Right lobe of liver (tissue), 6 donors: ENCODE results near the gene WDFY4. TPM values are rescaled to one million over a fixed set of nuclear protein-coding genes. Genes with fewer than 3 reads are reported as not detected.

ENCODE experiments used
- ATAC-seq, 4 donors: fragments of 200-7000 bp; cut with Tn5 transposase; one replicate each; pipeline ENCODE4 v1.9.1; 2020; ENCODE audit warnings: mild to moderate bottlenecking in 4 of 4, moderate library complexity in 4 of 4
- DNase-seq, 3 donors: peaks; one replicate each; pipeline ENCODE4 v3.0.0-alpha.2; 2020
- H3K27ac ChIP-seq, 3 donors: fragments of 200-600 bp; one replicate each; pipeline ENCODE4 v1.8.0; 2022
- H3K27me3 ChIP-seq, 2 donors: fragments of 200-600 bp; one replicate each; pipeline ENCODE4 v1.8.0; 2022
- H3K36me3 ChIP-seq, 4 donors: fragments of 200-600 bp; sonication (generic) in 1 of 4; one replicate each; pipeline versions ENCODE4 v1.5.1 to v1.8.0; 2017 to 2022; ENCODE audit warnings: control low read depth in 1 of 4
- H3K4me1 ChIP-seq, 4 donors: fragments of 200-600 bp; sonication (generic) in 1 of 4; one replicate each; pipeline versions ENCODE4 v1.5.1 to v1.8.0; 2017 to 2022; ENCODE audit warnings: control low read depth in 1 of 4
- H3K4me3 ChIP-seq, 3 donors: fragments of 200-600 bp; one replicate each; pipeline ENCODE4 v1.8.0; 2022
- H3K9me3 ChIP-seq, 4 donors: fragments of 200-600 bp; sonication (generic) in 1 of 4; one replicate each; pipeline versions ENCODE4 v1.5.1 to v1.8.0; 2017 to 2022; ENCODE audit warnings: control low read depth in 1 of 4
- CTCF ChIP-seq, 4 donors: fragments of 200-600 bp in 3 of 4; fragments of 450-650 bp in 1 of 4; IDR thresholded peaks; one replicate each; pipeline versions ENCODE4 v1.5.1 to v1.8.0; 2016 to 2022; ENCODE audit warnings: antibody characterized with exemption in 4 of 4, mild to moderate bottlenecking in 2 of 4
- POLR2A ChIP-seq: fragments of 450-650 bp; IDR thresholded peaks from one replicate; pipeline ENCODE4 v1.6.1; 2017; ENCODE audit warnings: antibody characterized with exemption, mild to moderate bottlenecking
- WGBS: methylation state at CpG from one replicate; pipeline ENCODE4 v1.1.6; 2018; ENCODE audit warnings: low coverage, low lambda C conversion rate; ENCODE audit not compliant: insufficient coverage; ENCODE audit errors: missing lambda C conversion rate; 5-methylcytosine and 5-hydroxymethylcytosine counted together
- intact Hi-C, 2 donors: fragments of 100-400 bp; cut with DNase I; formaldehyde crosslinking; loops; one replicate each; pipeline versions ENCODE4 v1.11.2 to v1.14.1; 2022
- total RNA-seq, 6 experiments: library from RNA; depleted of rRNA in 2 of 6; stranded (reverse); fragments of >200 nt in 2 of 6; fragmentation: NEBNext Ultra II Directional in 3 of 6; extraction: Animal tissue kit (Norgen Biotek cat#: 25700) in 3 of 6; gene quantifications; one replicate each; pipeline versions ENCODE4 v1.1.0 to v1.2.4, GENCODE V29; 2016 to 2023
- donor health status: DM: no; HTN: yes; CAD: no.
- donor health status: DM: no; HTN: no; CAD: no.
- donor health status: DM: no; HTN: no; CAD: no.
- donor health status: DM: no; HTN: yes; CAD: no.
- donor health status: DM: no; HTN: yes; CAD: no.

The WDFY4 gene
- total RNA-seq, 6 experiments from 2014 or later = 1.4 to 4.1 (median 1.9) TPM

GRCh38 chr10:48779546-48780152, 95.0 kb downstream of the WDFY4 start:
- H3K4me3 ChIP-seq = no peak overlapping the region
- DNase-seq (peak in 1 of 3 donors; percentile 34), ATAC-seq (no peak)
- TF ChIP-seq POLR2A (no peak), CTCF (IDR thresholded peaks at IDR 0.05) (no peak)
- WGBS = 60% methylated on average over 1 of the region's 6 CpGs
- H3K27ac ChIP-seq = no peak overlapping the region
- no peaks in the 10 kb centered on the region for H3K4me1 ChIP-seq
- H3K36me3 ChIP-seq = no peaks in the 10 kb centered on the region
- no peaks in the 10 kb centered on the region for H3K9me3 ChIP-seq
- no peaks in the 10 kb centered on the region for H3K27me3 ChIP-seq
- intact Hi-C loops = no loop called here

GRCh38 chr10:48780341-48780740, 95.7 kb downstream of the WDFY4 start:
- TF ChIP-seq POLR2A = no peak
- no peak for TF ChIP-seq CTCF (IDR thresholded peaks at IDR 0.05)
- intact Hi-C loops = no loop called here
- Histone ChIP-seq H3K9me3 (no peaks in the 10 kb centered on the region), H3K27ac (no peak overlapping the region), H3K36me3 (no peaks in the 10 kb centered on the region), H3K4me1 (no peaks in the 10 kb centered on the region), H3K27me3 (no peaks in the 10 kb centered on the region), H3K4me3 (no peak overlapping the region)
- DNase-seq (peak in 1 of 3 donors; percentile 18), ATAC-seq (no peak)
- 66% methylated on average over 2 of the region's 5 CpGs for WGBS

- no peaks in the 10 kb centered on the region for H3K27me3 ChIP-seq
- H3K27ac ChIP-seq = no peak overlapping the region
- TF ChIP-seq POLR2A (no peak), CTCF (IDR thresholded peaks at IDR 0.05) (no peak)
- DNase-seq (peak in 1 of 3 donors; percentile 13), ATAC-seq (no peak)
- no peaks in the 10 kb centered on the region for H3K36me3 ChIP-seq
- intact Hi-C loops = no loop called here
- H3K9me3 ChIP-seq = no peaks in the 10 kb centered on the region
- no peak overlapping the region for H3K4me3 ChIP-seq
- no peaks in the 10 kb centered on the region for H3K4me1 ChIP-seq
- 83% methylated on average over 2 of the region's 2 CpGs for WGBS
These were observed 97.7 kb downstream of the WDFY4 start for GRCh38 chr10:48782386-48782785.

- Histone ChIP-seq H3K27ac (no peak overlapping the region), H3K9me3 (no peaks in the 10 kb centered on the region), H3K36me3 (no peaks in the 10 kb centered on the region), H3K4me3 (no peak overlapping the region), H3K4me1 (no peaks in the 10 kb centered on the region), H3K27me3 (no peaks in the 10 kb centered on the region)
- no peak for TF ChIP-seq CTCF (IDR thresholded peaks at IDR 0.05)
- no peak for TF ChIP-seq POLR2A
- ATAC-seq = no peak
- no peak for DNase-seq
- intact Hi-C loops = no loop called here
- WGBS = 48% methylated on average over 2 of the region's 2 CpGs
These were observed 99.4 kb downstream of the WDFY4 start for GRCh38 chr10:48784031-48784430.

- 37% methylated on average over 2 of the region's 2 CpGs for WGBS
- ATAC-seq = no peak
These were observed 101.1 kb downstream of the WDFY4 start for GRCh38 chr10:48785796-48786195.

More at GRCh38 chr10:48785796-48786195, 101.1 kb downstream of the WDFY4 start:
- Histone ChIP-seq H3K36me3 (no peaks in the 10 kb centered on the region), H3K9me3 (no peaks in the 10 kb centered on the region), H3K4me1 (no peaks in the 10 kb centered on the region), H3K27ac (no peak overlapping the region), H3K27me3 (no peaks in the 10 kb centered on the region), H3K4me3 (no peak overlapping the region)
- TF ChIP-seq CTCF (IDR thresholded peaks at IDR 0.05) (no peak), POLR2A (no peak)
- intact Hi-C loops = no loop called here
- no peak for DNase-seq
